HEK293 (cell line): ENCODE data around the gene DENND11.

Source experiments
- CTCF ChIA-PET: fragments of 350-600 bp; formaldehyde crosslinking; extraction: SDS; loops from one replicate; lab custom pipeline; 2021; ENCODE audit warnings: antibody characterized with exemption; lab: Yijun Ruan, JAX
- POLR2A ChIA-PET: fragments of 300-600 bp; formaldehyde crosslinking; extraction: SDS; loops from one replicate; lab custom pipeline; 2020; ENCODE audit warnings: antibody characterized with exemption, inconsistent platforms; lab: Yijun Ruan, JAX
- H3K27ac ChIP-seq: fragments of 200-500 bp; sonication (Bioruptor generic); 2 replicates; pipeline ENCODE4 v1.5.1; 2014; ENCODE audit warnings: low read depth, low read length, control low read depth, inconsistent platforms; ENCODE audit errors: extremely low read depth
- H3K36me3 ChIP-seq, 2 experiments: fragments of 200-500 bp in 1 of 2; sonication (Bioruptor generic) in 1 of 2; 1 replicate in 1 of 2; 2 replicates in 1 of 2; pipeline ENCODE4 v1.5.1; 2014 to 2017; ENCODE audit warnings: inconsistent platforms in 2 of 2, low read length in 2 of 2; ENCODE audit not compliant: control insufficient read depth in 2 of 2, insufficient read depth in 1 of 2
- H3K4me1 ChIP-seq: fragments of 200-500 bp; sonication (Bioruptor generic); 2 replicates; pipeline ENCODE4 v1.5.1; 2014; ENCODE audit warnings: mild to moderate bottlenecking, low read length, inconsistent platforms; ENCODE audit not compliant: control insufficient read depth, insufficient read depth
- H3K4me3 ChIP-seq: 2 replicates; pipeline ENCODE4 v1.5.1; 2011; ENCODE audit warnings: low read depth, mild to moderate bottlenecking, control low read depth, low read length, moderate library complexity
- H3K9me3 ChIP-seq: fragments of 200-500 bp; sonication (Bioruptor generic); 2 replicates; pipeline ENCODE4 v1.5.1; 2014; ENCODE audit warnings: low read depth, low read length, inconsistent platforms; ENCODE audit not compliant: control insufficient read depth, insufficient read depth
- ELK4 ChIP-seq: IDR thresholded peaks from 2 replicates; pipeline ENCODE4 v1.6.1; 2011; ENCODE audit warnings: mild to moderate bottlenecking, low read depth, low read length, borderline replicate concordance
- GFI1B ChIP-seq: fragments of 450-650 bp; formaldehyde crosslinking; IDR thresholded peaks from 2 replicates; pipeline ENCODE4 v1.5.1; 2016; ENCODE audit warnings: missing biosample characterization, missing genetic modification characterization
- KLF9 ChIP-seq: fragments of 450-650 bp; formaldehyde crosslinking; IDR thresholded peaks from 2 replicates; pipeline ENCODE4 v1.5.1; 2016; ENCODE audit warnings: missing biosample characterization, missing genetic modification characterization, low read depth
- REST ChIP-seq: fragments of 450-650 bp; formaldehyde crosslinking; IDR thresholded peaks from 2 replicates; pipeline ENCODE4 v1.5.1; 2016; ENCODE audit warnings: missing biosample characterization, missing genetic modification characterization
- SP7 ChIP-seq: fragments of 450-650 bp; formaldehyde crosslinking; IDR thresholded peaks from 2 replicates; pipeline ENCODE4 v1.5.1; 2016; ENCODE audit warnings: missing biosample characterization, missing genetic modification characterization
- ZBTB10 ChIP-seq: fragments of 450-650 bp; formaldehyde crosslinking; IDR thresholded peaks from 2 replicates; pipeline ENCODE4 v1.5.1; 2016; ENCODE audit warnings: missing biosample characterization, missing genetic modification characterization
- ZBTB26 ChIP-seq: fragments of 450-650 bp; formaldehyde crosslinking; optimal IDR thresholded peaks from 2 replicates; pipeline ENCODE3; 2016; ENCODE audit warnings: missing biosample characterization, mild to moderate bottlenecking, missing genetic modification characterization
- ZNF211 ChIP-seq: fragments of 450-650 bp; formaldehyde crosslinking; IDR thresholded peaks from 2 replicates; pipeline ENCODE4 v1.5.1; 2016; ENCODE audit warnings: low read depth, missing biosample characterization, missing genetic modification characterization
- ZNF221 ChIP-seq: fragments of 450-650 bp; formaldehyde crosslinking; IDR thresholded peaks from 2 replicates; pipeline ENCODE4 v1.5.1; 2017; ENCODE audit warnings: missing biosample characterization, missing genetic modification characterization, borderline replicate concordance
- ZNF23 ChIP-seq: fragments of 450-650 bp; formaldehyde crosslinking; IDR thresholded peaks from 2 replicates; pipeline ENCODE4 v1.5.1; 2016; ENCODE audit warnings: missing biosample characterization, missing genetic modification characterization, borderline replicate concordance
- ZNF248 ChIP-seq: fragments of 450-650 bp; formaldehyde crosslinking; IDR thresholded peaks from 2 replicates; pipeline ENCODE4 v1.5.1; 2017; ENCODE audit warnings: missing biosample characterization, missing genetic modification characterization
- ZNF416 ChIP-seq: fragments of 450-650 bp; formaldehyde crosslinking; IDR thresholded peaks from 2 replicates; pipeline ENCODE4 v1.5.1; 2016; ENCODE audit warnings: missing biosample characterization, missing genetic modification characterization
- ZNF518A ChIP-seq: fragments of 450-650 bp; formaldehyde crosslinking; conservative IDR thresholded peaks from 2 replicates; pipeline ENCODE4 v1.5.1; 2016; ENCODE audit warnings: low read depth, missing biosample characterization, missing genetic modification characterization
- ZNF561 ChIP-seq: fragments of 450-650 bp; IDR thresholded peaks from 2 replicates; pipeline ENCODE4 v1.5.1; 2018; ENCODE audit warnings: missing biosample characterization, missing genetic modification characterization, borderline replicate concordance
- ZNF600 ChIP-seq: fragments of 450-650 bp; formaldehyde crosslinking; IDR thresholded peaks from 2 replicates; pipeline ENCODE4 v1.5.1; 2016; ENCODE audit warnings: missing biosample characterization, missing genetic modification characterization
- ZSCAN5A ChIP-seq: fragments of 450-650 bp; formaldehyde crosslinking; IDR thresholded peaks from 2 replicates; pipeline ENCODE4 v1.5.1; 2016; ENCODE audit warnings: missing biosample characterization, missing genetic modification characterization

Gene DENND11

GRCh38 chr7:141714571-141714970, 12.6 kb upstream of the DENND11 start:
- no peaks in the 10 kb centered on the region for H3K4me1 ChIP-seq
- CTCF ChIA-PET: interaction anchor here (1.5 kb wide), 1 partner anchor 60 kb away, joined by 8 read pairs; no protein-coding TSS in a partner anchor
- no peak for TF ChIP-seq ELK4
- TF ChIP-seq ZNF221 (tag by site-specific recombination): no peak
- no peak for TF ChIP-seq GFI1B
- no peak for TF ChIP-seq ZSCAN5A (tag by site-specific recombination)
- no peak for TF ChIP-seq ZNF416 (tag by site-specific recombination)
- no peak for TF ChIP-seq ZNF518A (tag by site-specific recombination)
- no peak for TF ChIP-seq ZBTB10 (tag by site-specific recombination)
- TF ChIP-seq ZBTB26: no peak
- no peak for TF ChIP-seq SP7 (tag by site-specific recombination)
- TF ChIP-seq ZNF561 (tag by site-specific recombination): no peak
- TF ChIP-seq ZNF211 (tag by site-specific recombination): no peak
- TF ChIP-seq KLF9 (tag by site-specific recombination): no peak
- TF ChIP-seq ZNF600 (tag by site-specific recombination): no peak
- no peak for TF ChIP-seq ZNF23
- no peak for TF ChIP-seq REST (tag by site-specific recombination)
- TF ChIP-seq ZNF248: no peak
- TF ChIP-seq, all 188 proteins: peak for 0
- POLR2A ChIA-PET: no interaction called here
- H3K27ac ChIP-seq: no peak overlapping the region
- H3K4me3 ChIP-seq: no peak overlapping the region
- no peaks in the 10 kb centered on the region for H3K36me3 ChIP-seq
- no peaks in the 10 kb centered on the region for H3K9me3 ChIP-seq
